OCI-LY7 (cell line): ENCODE data around the gene MLYCD.

Experiments used
- EZH2phosphoT487 ChIP-seq: fragments of 200-600 bp; sonication (generic); IDR thresholded peaks from 2 replicates; pipeline ENCODE4 v1.6.1; 2018; ENCODE audit warnings: low read depth, borderline replicate concordance, mild to moderate bottlenecking, mixed run types, antibody characterized with exemption, low read length, moderate library complexity, mixed read lengths
- TF ChIP-seq, protein P1 (sequence below): fragments of 200-600 bp; sonication (generic); conservative IDR thresholded peaks from 2 replicates; pipeline ENCODE4 v1.5.1; 2014; ENCODE audit warnings: mild to moderate bottlenecking, antibody characterized with exemption, low read length, moderate library complexity, mixed read lengths

DNA sequence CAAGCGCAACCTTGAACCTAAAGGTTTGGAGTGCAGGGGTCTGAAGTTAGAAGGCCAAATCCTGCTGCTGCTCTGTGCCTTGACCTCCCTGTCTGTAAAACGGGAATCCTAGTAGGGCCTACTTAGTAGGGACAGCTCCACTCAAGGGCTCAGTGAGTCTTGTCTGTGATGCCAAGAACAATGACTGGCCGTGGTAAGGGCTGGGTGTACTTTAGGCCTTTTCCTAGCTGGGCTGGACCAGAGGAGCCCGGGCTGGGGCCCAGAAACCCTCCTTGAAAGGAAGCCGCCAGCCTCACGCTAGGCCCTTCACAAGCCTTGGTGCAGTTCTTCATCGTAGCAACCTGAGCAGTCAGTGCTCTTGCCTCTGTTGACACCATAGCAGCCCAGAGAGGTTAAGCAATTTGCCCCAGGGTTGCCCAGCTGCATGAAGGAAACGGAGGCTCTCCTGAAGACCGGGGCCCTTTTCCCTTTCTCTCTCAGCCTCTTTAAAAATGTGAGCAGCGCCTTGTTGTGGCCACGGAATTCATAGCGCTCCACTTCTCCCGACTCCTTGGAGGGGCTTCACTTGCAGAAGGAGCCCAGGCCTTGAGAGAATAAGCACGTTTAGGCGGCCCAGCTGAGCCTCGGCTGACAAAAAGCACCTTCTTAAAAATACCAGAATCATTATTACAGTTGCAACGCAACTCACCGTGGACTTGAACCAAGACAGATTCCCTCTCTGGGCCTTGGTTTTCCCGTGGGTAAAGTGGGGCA lies 73.5 kb downstream of the MLYCD start:
- TF ChIP-seq, protein P1, sequence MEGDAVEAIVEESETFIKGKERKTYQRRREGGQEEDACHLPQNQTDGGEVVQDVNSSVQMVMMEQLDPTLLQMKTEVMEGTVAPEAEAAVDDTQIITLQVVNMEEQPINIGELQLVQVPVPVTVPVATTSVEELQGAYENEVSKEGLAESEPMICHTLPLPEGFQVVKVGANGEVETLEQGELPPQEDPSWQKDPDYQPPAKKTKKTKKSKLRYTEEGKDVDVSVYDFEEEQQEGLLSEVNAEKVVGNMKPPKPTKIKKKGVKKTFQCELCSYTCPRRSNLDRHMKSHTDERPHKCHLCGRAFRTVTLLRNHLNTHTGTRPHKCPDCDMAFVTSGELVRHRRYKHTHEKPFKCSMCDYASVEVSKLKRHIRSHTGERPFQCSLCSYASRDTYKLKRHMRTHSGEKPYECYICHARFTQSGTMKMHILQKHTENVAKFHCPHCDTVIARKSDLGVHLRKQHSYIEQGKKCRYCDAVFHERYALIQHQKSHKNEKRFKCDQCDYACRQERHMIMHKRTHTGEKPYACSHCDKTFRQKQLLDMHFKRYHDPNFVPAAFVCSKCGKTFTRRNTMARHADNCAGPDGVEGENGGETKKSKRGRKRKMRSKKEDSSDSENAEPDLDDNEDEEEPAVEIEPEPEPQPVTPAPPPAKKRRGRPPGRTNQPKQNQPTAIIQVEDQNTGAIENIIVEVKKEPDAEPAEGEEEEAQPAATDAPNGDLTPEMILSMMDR, result no peak
- no peak for TF ChIP-seq EZH2phosphoT487
